ENCODE results near the gene CAMK1D. TPM values are rescaled to one million over a fixed set of nuclear protein-coding genes. Genes with fewer than 3 reads are reported as not detected.

Gene CAMK1D
- total RNA-seq, 1 donor from 2014 or later, result 3.1 TPM

GRCh38 chr10:12465385-12466136 lies 116.2 kb downstream of the CAMK1D start:
- no peak for DNase-seq (ENCODE audit: low spot score)

- DNase-seq (ENCODE audit: low spot score), result no peak
Measured at GRCh38 chr10:12466704-12467305, 117.5 kb downstream of the CAMK1D start.

- DNase-seq (ENCODE audit: low spot score), result no peak
Measured at GRCh38 chr10:12469345-12469744, 120.0 kb downstream of the CAMK1D start.

DNA sequence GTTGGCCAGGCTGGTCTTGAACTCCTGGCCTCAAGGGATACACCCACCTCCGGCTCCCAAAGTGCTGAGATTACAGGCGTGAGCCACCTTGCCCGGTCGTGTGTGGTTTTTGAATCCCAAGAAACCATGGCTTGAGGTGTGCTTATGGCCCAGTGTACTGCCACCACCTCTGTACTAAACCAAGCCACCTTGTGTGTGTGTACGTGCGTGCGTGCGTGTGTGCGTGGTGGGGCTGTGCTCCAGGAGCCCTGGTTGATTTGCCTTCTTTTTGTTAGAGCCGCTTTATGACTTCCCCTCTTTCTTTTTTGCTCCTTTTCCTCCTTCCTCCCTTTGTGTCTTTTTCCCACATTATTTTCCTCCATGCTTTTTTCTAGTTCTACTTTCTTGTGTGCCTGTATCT lies 121.4 kb downstream of the CAMK1D start:
- no peak for DNase-seq (ENCODE audit: low spot score)

DNA sequence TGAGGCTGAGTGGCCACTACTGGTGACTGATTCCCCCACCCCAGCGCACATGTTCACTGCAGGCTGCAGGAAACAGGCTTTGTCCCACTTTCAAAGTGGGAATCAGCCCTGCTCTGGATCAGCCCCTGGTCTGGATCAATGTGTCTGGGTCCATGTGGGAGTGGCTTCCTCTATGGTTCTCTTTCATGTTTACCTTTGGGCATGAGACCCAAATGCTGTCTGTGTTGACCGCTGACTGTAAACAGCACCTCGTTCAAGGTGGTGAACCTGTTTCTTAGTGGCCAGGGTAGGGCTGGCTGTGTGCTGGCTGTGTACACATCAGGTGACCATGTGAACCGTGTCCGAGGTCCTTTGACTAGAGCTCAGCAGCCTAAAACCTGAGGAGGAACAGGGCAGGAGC lies 121.8 kb downstream of the CAMK1D start:
- no peak for DNase-seq (ENCODE audit: low spot score)

GRCh38 chr10:12473491-12473890 lies 124.1 kb downstream of the CAMK1D start:
- no peak for DNase-seq (ENCODE audit: low spot score)

DNA sequence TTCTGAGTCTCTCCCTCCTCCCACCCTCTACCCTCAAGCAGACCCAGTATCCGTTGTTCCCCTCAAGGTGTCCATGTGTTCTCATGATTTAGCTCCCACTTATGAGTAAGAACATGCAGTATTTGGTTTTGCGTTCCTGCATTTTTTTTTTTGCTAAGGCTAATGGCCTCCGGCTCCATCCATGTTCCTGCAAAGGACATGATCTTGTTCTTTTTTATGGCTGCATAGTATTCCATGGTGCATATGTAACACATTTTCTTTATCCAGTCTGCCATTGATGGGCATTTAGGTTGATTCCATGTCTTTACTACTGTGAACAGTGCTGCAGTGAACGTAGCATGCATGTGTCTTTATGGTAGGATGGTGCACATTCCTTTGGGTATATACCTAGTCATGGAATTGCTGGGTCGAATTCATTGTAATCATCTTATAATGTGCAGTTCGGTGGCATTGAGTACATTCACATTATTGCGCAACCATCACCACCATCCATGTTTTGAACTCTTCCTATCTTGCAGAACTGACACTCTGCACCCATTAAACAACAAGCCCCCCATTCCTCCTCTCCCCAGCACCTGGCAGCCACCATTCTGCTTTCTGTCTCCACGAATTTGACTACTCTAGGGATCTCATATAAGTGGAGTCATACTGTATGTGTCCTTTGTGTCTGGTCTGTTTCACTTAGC lies 125.5 kb downstream of the CAMK1D start:
- DNase-seq (ENCODE audit: low spot score), result no peak

DNA sequence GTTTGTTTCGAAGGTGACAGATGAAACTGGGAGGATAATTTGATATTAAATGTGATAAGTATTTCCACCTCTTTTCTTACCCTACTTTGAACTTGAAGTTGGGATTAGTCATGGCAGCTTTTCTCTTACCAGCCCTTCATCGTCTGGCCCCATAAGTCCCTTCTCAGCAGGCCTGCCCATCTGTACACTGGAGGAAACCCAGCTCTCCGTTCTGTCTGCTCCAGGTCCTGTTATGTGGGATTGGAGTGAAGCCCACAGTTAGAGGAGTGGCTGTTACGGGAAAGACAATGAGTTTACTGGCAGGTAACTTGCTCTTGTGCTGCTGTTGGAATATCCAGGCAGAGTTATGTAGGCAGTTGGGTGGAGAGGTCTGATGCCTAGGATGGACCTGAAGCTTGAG lies 127.3 kb downstream of the CAMK1D start:
- DNase-seq (ENCODE audit: low spot score), result no peak

GRCh38 chr10:12479437-12479844 lies 130.1 kb downstream of the CAMK1D start:
- no peak for DNase-seq (ENCODE audit: low spot score)

GRCh38 chr10:12479924-12480323 lies 130.6 kb downstream of the CAMK1D start:
- no peak for DNase-seq (ENCODE audit: low spot score)

DNA sequence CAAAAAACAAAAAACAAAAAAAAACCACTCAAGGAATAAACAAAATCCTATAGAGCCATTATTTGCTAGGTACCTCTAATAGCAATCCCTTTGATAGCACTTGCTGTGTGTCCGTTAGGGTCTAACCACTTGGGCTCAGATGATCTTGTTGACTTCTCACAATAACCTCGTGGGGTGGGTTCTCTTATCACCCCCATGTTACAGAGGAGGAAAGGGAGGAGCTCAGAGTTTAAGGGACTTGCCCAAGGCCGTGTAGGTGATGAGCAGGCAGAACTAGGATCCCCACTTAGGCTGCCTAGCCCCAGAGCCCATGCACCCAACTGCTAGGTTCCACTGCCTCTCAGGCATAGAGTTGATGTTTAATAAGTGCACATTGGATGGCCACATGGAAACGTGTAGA lies 131.1 kb downstream of the CAMK1D start:
- DNase-seq (ENCODE audit: low spot score), result no peak

- DNase-seq (ENCODE audit: low spot score), result no peak
Measured at GRCh38 chr10:12481924-12482323, 132.6 kb downstream of the CAMK1D start.

DNA sequence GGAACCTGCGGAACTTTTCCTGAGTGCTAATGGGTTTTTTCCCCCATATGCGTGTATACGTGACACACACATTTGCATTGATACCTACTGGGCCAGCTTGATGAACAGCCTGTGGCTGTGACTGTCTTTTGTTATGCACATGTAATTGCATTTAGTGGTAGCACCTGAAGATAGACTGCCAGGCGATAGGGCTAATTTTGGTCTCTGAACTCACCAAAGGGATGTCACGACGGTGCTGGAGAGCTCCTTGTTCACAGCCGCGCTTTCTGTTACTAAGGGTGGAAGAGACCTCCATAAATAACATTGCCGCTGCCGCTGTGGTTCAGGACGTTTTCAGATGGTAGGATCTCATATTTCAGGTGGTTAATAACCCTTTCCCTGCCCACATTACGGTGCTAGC lies 133.2 kb downstream of the CAMK1D start:
- DNase-seq (ENCODE audit: low spot score), result no peak

DNA sequence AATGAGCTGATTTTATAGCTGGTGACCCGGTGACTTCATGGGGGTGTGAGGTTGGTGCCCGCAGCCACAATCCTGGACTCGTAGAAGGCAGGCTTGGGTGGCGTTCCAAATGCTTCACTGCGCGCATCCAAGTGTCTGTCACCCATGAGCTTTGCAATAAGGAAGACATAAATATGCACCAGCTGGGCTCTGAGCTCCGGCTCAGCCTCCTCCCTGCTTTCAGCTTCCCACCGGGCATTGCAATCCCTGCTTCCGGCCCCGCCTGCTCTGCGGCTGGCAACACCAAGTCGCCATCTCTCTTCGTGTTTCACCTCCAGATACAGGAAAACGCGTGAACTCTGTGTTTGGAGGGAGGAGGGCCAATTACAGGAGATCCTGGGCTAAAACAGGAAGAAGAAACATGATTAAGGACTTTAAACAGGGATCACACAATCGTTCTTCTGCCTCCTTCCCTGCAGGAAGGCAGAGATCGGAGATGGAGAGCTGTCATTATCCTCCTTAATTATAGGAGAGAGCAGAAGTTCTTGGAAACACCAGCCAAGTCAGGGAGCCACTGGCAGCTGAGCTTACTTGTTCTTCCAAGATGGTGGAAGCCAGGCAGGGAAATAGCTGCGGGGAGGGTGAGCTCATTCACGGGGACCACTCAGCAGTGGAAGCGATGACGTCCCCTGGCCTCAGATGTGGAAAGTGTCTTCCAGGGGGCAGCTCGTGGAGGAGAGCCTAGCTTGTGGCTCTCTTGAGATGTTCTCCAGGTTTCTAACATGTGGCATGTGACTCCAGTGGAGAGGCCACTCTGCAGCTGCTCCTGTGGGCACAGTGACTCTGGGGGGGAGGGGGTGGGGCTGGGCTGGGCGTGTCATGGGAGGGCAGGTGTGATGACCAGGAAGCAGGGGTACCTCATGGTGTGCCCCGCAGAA lies 134.9 kb downstream of the CAMK1D start:
- DNase-seq (ENCODE audit: low spot score), result no peak

- DNase-seq (ENCODE audit: low spot score), result peak; percentile 42
Measured at GRCh38 chr10:12484941-12485805, 135.8 kb downstream of the CAMK1D start.

- no peak for DNase-seq (ENCODE audit: low spot score)
Measured at GRCh38 chr10:12487366-12487765, 138.0 kb downstream of the CAMK1D start.

DNA sequence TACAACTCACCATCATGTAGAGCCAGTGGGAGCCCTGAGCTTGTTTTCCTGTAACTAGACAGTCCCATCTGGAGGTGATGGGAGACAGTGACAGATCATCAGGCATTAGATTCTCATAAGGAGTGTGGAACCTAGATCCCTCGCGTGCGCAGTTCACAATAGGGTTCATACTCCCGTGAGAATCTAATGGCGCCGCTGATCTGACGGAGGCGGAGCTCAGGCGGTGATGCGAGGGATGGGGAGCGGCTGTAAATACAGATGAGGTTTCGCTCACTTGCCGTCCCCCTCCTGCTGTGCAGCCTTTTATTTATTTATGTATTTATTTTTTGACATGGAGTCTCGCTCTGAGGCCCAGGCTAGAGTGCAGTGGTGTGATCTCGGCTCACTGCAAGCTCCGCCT lies 139.3 kb downstream of the CAMK1D start:
- DNase-seq (ENCODE audit: low spot score), result no peak

DNA sequence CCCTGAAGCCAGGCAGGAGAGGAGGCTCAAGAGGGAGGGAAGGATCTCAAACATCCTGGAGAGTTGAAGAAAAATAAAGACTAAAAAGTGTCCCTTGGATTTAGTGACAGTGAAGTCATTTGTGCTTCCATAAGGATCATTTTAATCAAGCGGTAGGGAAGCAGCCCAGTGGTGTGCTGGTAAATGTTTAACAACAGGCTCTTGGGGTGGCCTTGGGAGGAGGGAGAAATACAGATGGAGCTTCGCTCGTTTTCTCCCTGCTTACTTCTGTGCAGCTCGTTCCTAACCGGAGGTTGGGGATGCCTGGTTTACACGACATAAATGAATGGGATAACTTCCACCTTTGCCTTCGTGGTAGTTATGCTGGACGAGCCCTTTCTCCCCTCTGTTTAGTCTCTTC lies 140.0 kb downstream of the CAMK1D start:
- no peak for DNase-seq (ENCODE audit: low spot score)

- DNase-seq (ENCODE audit: low spot score), result no peak
Measured at GRCh38 chr10:12489806-12490205, 140.5 kb downstream of the CAMK1D start.

- DNase-seq (ENCODE audit: low spot score), result no peak
Measured at GRCh38 chr10:12490963-12491362, 141.6 kb downstream of the CAMK1D start.

GRCh38 chr10:12491491-12491890 lies 142.1 kb downstream of the CAMK1D start:
- no peak for DNase-seq (ENCODE audit: low spot score)
